Neural progenitor cell (in vitro differentiated cells): Measurements from ENCODE around the gene HEG1. TPM values are rescaled to one million over a fixed set of nuclear protein-coding genes. Genes with fewer than 3 reads are reported as not detected.
A peak's percentile ranks its signal among the peaks of the same experiment; 100 is the strongest.

ENCODE experiments used
- DNase-seq: peaks from one replicate; pipeline ENCODE4 v3.0.0-alpha.2; 2016; ENCODE audit warnings: low spot score
- H2AFZ ChIP-seq: fragments of 200-600 bp; sonication (generic); replicated peaks from 2 replicates; pipeline ENCODE4 v1.6.1; 2016; ENCODE audit warnings: antibody characterized with exemption
- H3F3A ChIP-seq: fragments of 200-600 bp; sonication (generic); 2 replicates; pipeline ENCODE4 v1.6.1; 2016; ENCODE audit warnings: antibody characterized with exemption, low read depth
- H3K27ac ChIP-seq: fragments of 200-600 bp; sonication (generic); 2 replicates; pipeline ENCODE4 v1.5.1; 2016; ENCODE audit warnings: mild to moderate bottlenecking
- H3K27me3 ChIP-seq: fragments of 200-600 bp; sonication (generic); 2 replicates; pipeline ENCODE4 v1.6.1; 2016; ENCODE audit warnings: mild to moderate bottlenecking, moderate library complexity
- H3K36me3 ChIP-seq: fragments of 200-600 bp; sonication (generic); 2 replicates; pipeline ENCODE4 v1.5.1; 2016
- H3K4me1 ChIP-seq: fragments of 200-600 bp; sonication (generic); 2 replicates; pipeline ENCODE4 v1.6.1; 2016; ENCODE audit warnings: mixed run types
- H3K4me2 ChIP-seq: fragments of 200-600 bp; sonication (generic); 2 replicates; pipeline ENCODE4 v1.6.1; 2016
- H3K4me3 ChIP-seq: fragments of 200-600 bp; sonication (generic); 2 replicates; pipeline ENCODE4 v1.5.1; 2016
- H3K79me2 ChIP-seq: fragments of 200-600 bp; sonication (generic); 2 replicates; pipeline ENCODE4 v1.6.1; 2016; ENCODE audit warnings: low read depth
- H3K9ac ChIP-seq: fragments of 200-600 bp; sonication (generic); 2 replicates; pipeline ENCODE4 v1.6.1; 2016
- H3K9me3 ChIP-seq: fragments of 200-600 bp; sonication (generic); 2 replicates; pipeline ENCODE4 v1.5.1; 2016; ENCODE audit warnings: low read depth
- H4K20me1 ChIP-seq: fragments of 200-600 bp; sonication (generic); 2 replicates; pipeline ENCODE4 v1.6.1; 2016; ENCODE audit warnings: low read depth
- H3K27ac Mint-ChIP-seq: 3 replicates; pipeline ENCODE4 v1.8.0; 2021; ENCODE audit warnings: mixed read lengths
- H3K27me3 Mint-ChIP-seq: 2 replicates; pipeline ENCODE4 v1.8.0; 2022; ENCODE audit warnings: low read depth, mild to moderate bottlenecking, inconsistent platforms, moderate library complexity, mixed read lengths; ENCODE audit not compliant: insufficient read depth
- H3K36me3 Mint-ChIP-seq: 3 replicates; pipeline ENCODE4 v1.8.0; 2021; ENCODE audit warnings: mixed read lengths
- H3K4me1 Mint-ChIP-seq: 3 replicates; pipeline ENCODE4 v1.8.0; 2021; ENCODE audit warnings: mixed read lengths
- H3K4me3 Mint-ChIP-seq: 3 replicates; pipeline ENCODE4 v1.8.0; 2021; ENCODE audit warnings: mild to moderate bottlenecking, moderate library complexity, mixed read lengths
- H3K9me3 Mint-ChIP-seq: 3 replicates; pipeline ENCODE4 v1.8.0; 2020; ENCODE audit warnings: mixed read lengths
- EZH2 ChIP-seq: fragments of 200-600 bp; sonication (generic); IDR thresholded peaks from 2 replicates; pipeline ENCODE4 v1.6.1; 2017; ENCODE audit warnings: antibody characterized with exemption, mild to moderate bottlenecking, moderate library complexity
- EZH2phosphoT487 ChIP-seq: fragments of 200-600 bp; sonication (generic); IDR thresholded peaks from 2 replicates; pipeline ENCODE4 v1.6.1; 2017; ENCODE audit warnings: antibody characterized with exemption
- total RNA-seq: library from RNA; depleted of rRNA; stranded (reverse); fragments of >200 nt; gene quantifications from 2 replicates; pipeline ENCODE4 v1.2.3, GENCODE V29; 2015; ENCODE audit warnings: low replicate concordance
- TF ChIP-seq, protein P1 (sequence below): fragments of 200-600 bp; sonication (generic); IDR thresholded peaks from 2 replicates; pipeline ENCODE4 v1.5.1; 2017; ENCODE audit warnings: antibody characterized with exemption, mild to moderate bottlenecking

Gene HEG1
- total RNA-seq, 1 donor from 2014 or later, result 11.4 TPM

DNA sequence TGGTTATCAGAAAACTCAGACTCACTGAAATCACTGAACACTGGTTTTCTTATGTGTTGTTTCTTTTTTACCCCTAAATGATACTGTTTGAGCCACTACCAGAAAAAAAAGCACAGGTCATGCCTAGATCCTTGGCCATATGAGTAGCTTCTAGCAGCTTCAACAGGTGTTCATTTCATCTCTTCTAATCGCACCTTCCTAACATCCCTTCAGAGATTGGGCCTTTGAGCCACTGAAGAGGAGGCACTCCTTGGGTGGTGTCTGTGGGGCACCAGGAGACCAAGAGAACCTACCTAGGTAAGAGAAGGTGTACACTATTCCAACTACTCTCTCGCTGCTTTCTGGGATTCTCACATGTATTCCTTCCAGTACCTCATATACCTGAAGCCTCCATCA lies 2.5 kb downstream of the HEG1 start:
- Histone ChIP-seq H3K9ac (no peak overlapping the region), H3K4me1 (peaks cover 62% of the 10 kb centered on the region), H4K20me1 (peaks cover 66% of the 10 kb centered on the region), H3K4me3 (peak overlapping the region; percentile 2), H3K36me3 (no peaks in the 10 kb centered on the region), H3K4me2 (peak overlapping the region; percentile 69), H3K79me2 (peaks cover 31% of the 10 kb centered on the region), H3K27me3 (peaks cover 58% of the 10 kb centered on the region), H3K9me3 (no peaks in the 10 kb centered on the region), H3K27ac (no peak overlapping the region), H3F3A (peaks cover 50% of the 10 kb centered on the region), H2AFZ (no peak overlapping the region)
- Mint-ChIP-seq H3K27ac (no peak overlapping the region), H3K27me3 (peaks cover 7% of the 10 kb centered on the region), H3K36me3 (peaks cover 16% of the 10 kb centered on the region), H3K9me3 (no peaks in the 10 kb centered on the region), H3K4me1 (peaks cover 61% of the 10 kb centered on the region), H3K4me3 (peak overlapping the region; percentile 95)
- DNase-seq, result no peak
- TF ChIP-seq, protein P1, sequence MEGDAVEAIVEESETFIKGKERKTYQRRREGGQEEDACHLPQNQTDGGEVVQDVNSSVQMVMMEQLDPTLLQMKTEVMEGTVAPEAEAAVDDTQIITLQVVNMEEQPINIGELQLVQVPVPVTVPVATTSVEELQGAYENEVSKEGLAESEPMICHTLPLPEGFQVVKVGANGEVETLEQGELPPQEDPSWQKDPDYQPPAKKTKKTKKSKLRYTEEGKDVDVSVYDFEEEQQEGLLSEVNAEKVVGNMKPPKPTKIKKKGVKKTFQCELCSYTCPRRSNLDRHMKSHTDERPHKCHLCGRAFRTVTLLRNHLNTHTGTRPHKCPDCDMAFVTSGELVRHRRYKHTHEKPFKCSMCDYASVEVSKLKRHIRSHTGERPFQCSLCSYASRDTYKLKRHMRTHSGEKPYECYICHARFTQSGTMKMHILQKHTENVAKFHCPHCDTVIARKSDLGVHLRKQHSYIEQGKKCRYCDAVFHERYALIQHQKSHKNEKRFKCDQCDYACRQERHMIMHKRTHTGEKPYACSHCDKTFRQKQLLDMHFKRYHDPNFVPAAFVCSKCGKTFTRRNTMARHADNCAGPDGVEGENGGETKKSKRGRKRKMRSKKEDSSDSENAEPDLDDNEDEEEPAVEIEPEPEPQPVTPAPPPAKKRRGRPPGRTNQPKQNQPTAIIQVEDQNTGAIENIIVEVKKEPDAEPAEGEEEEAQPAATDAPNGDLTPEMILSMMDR, result no peak
- TF ChIP-seq EZH2phosphoT487 (no peak), EZH2 (no peak)

DNA sequence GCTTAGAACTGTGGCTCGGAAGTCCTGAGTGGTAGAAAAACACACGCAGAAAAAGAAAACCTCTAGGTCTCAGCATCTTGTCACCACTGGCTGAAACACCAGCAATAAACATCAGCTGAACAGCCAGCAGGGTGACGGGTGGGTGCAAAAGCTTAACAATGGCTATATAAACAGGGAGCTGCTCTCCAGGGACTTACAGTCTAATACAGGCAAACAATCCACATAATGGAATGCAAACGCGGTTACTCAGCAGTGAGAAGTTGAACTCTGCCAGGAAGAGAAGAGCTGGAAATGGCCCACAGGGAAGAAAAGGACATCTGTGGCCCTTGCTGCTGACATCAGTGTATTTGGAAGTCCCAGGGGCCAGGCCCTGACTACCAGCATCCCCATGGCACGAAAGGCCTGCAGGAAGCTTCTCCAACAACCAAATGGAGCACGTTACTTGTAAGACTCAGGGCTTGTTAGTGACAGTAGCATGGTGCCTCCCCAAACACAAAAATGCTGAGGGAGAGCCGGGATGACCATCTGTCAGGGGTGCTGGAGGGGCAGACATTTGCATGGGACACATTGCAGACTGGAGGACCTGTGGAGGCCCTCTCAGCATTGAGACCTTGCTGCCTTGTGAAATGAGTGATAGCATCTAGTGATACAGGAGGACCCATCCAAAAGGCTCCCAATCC lies 3.0 kb downstream of the HEG1 start:
- no peak overlapping the region for H2AFZ ChIP-seq
- DNase-seq, result peak; percentile 44
- no peak overlapping the region for H3K27ac ChIP-seq
- peaks cover 7% of the 10 kb centered on the region for H3K27me3 Mint-ChIP-seq
- peaks cover 31% of the 10 kb centered on the region for H3K79me2 ChIP-seq
- H3K9ac ChIP-seq, result no peak overlapping the region
- TF ChIP-seq EZH2phosphoT487 (no peak), EZH2 (no peak)
- TF ChIP-seq, protein P1, result no peak
- peak overlapping the region; percentile 17 for H3K4me3 ChIP-seq
- peaks cover 54% of the 10 kb centered on the region for H3K27me3 ChIP-seq
- peaks cover 50% of the 10 kb centered on the region for H3F3A ChIP-seq
- H3K9me3 Mint-ChIP-seq, result peaks cover 2% of the 10 kb centered on the region
- peaks cover 19% of the 10 kb centered on the region for H3K36me3 Mint-ChIP-seq
- H3K36me3 ChIP-seq, result no peaks in the 10 kb centered on the region
- H4K20me1 ChIP-seq, result peaks cover 67% of the 10 kb centered on the region
- H3K9me3 ChIP-seq, result no peaks in the 10 kb centered on the region
- peak overlapping the region; percentile 95 for H3K4me3 Mint-ChIP-seq
- peaks cover 61% of the 10 kb centered on the region for H3K4me1 Mint-ChIP-seq
- H3K27ac Mint-ChIP-seq, result peak overlapping the region; percentile 0
- H3K4me2 ChIP-seq, result peak overlapping the region; percentile 69
- peaks cover 62% of the 10 kb centered on the region for H3K4me1 ChIP-seq

DNA sequence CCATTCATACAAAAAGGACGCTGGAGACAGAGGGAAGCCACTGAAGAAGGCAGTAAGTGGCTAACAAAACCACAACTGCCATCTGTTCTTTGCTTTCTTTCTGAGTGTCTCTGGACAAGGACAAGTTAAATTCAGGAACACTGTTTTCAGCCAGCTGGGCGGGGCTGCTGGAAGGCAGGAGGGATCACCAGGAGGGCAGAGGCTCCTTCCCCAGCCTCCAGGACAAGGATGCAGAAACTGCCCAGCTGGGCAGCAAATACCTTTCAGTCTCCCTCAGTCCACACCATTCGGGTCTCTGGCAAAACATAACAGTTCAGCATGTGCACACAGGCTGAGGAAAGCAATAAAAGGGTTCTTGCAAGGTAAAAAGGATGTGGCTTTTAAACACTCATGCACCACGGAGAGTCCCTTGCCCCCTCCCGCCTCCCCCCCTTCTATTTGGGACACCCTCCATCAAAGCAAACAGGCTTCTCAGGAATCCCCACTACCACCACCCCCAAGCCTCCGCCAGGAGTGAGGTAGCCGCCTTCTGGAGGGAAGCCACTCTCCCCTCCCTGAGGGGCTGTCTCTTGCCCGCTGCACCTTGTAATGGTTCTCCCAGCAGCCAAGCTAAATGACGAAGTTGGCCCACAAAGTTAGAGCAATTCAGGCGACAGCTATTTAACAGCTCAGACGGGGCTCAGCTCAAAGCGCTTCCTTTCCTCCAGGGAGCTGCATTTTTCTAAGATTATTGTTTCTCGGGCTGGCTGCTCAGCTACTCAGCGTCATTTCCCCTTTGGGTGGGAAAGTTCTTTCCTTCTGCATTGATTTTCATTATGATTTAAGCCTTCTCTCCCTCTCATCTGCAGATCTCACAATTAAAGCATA lies 3.8 kb downstream of the HEG1 start:
- Mint-ChIP-seq H3K27ac (peak overlapping the region; percentile 0), H3K4me1 (peaks cover 59% of the 10 kb centered on the region), H3K27me3 (peaks cover 7% of the 10 kb centered on the region), H3K4me3 (peak overlapping the region; percentile 95), H3K9me3 (peaks cover 3% of the 10 kb centered on the region), H3K36me3 (peaks cover 22% of the 10 kb centered on the region)
- Histone ChIP-seq H3K79me2 (peaks cover 31% of the 10 kb centered on the region), H4K20me1 (peaks cover 67% of the 10 kb centered on the region), H3K27me3 (peaks cover 46% of the 10 kb centered on the region), H3F3A (peaks cover 50% of the 10 kb centered on the region), H2AFZ (no peak overlapping the region), H3K4me1 (peaks cover 62% of the 10 kb centered on the region), H3K36me3 (no peaks in the 10 kb centered on the region), H3K4me3 (peak overlapping the region; percentile 17), H3K27ac (no peak overlapping the region), H3K4me2 (peak overlapping the region; percentile 69), H3K9ac (no peak overlapping the region), H3K9me3 (no peaks in the 10 kb centered on the region)
- TF ChIP-seq EZH2 (no peak), EZH2phosphoT487 (no peak)
- TF ChIP-seq, protein P1, result no peak
- DNase-seq, result peak; percentile 66
